Measurements from ENCODE around the gene CADPS. TPM values are rescaled to one million over a fixed set of nuclear protein-coding genes. Genes with fewer than 3 reads are reported as not detected.

Gene CADPS
- total RNA-seq, 5 donors from 2014 or later (not counting 1 experiment from before 2014, with no cell fraction given) = 0.49 TPM; not detected in 4

GRCh38 chr3:62525281-62525680, 349.9 kb downstream of the CADPS start:
- Histone ChIP-seq H3K4me3 (ENCODE audit: control insufficient read depth in 1 of 2, extremely low read depth in 1 of 2, low read length in 1 of 2) (no peak overlapping the region), H3K27me3 (replicated peaks in 1 of 2; ENCODE audit: control insufficient read depth in 2 of 2, extremely low read depth in 1 of 2, insufficient read depth in 2 of 2, low read length in 1 of 2) (no peaks in the 10 kb centered on the region), H3K36me3 (ENCODE audit: control insufficient read depth in 2 of 2, extremely low read depth in 1 of 2, insufficient read depth in 1 of 2, low read length in 1 of 2) (no peaks in the 10 kb centered on the region), H3K27ac (ENCODE audit: low read length) (no peak overlapping the region), H3K4me1 (ENCODE audit: control insufficient read depth in 1 of 2, extremely low read depth in 1 of 2, insufficient read depth in 2 of 2, low read length in 2 of 2) (no peaks in the 10 kb centered on the region), H3K9me3 (no peaks in the 10 kb centered on the region)
- Mint-ChIP-seq H3K27ac (no peak overlapping the region), H3K4me3 (no peak overlapping the region), H3K36me3 (no peaks in the 10 kb centered on the region), H3K27me3 (peaks cover 0 to 11% of the 10 kb centered on the region in 2 donors), H3K4me1 (no peaks in the 10 kb centered on the region), H3K9me3 (no peaks in the 10 kb centered on the region)
- WGBS (ENCODE audit: insufficient coverage) = no CpG with 5 or more reads among the region's 3 CpGs
- DNase-seq (no peak), ATAC-seq (replicated peaks in 1 of 4) (no peak)
- ChIA-PET POLR2A (no interaction called here), CTCF (no interaction called here)

- no peak overlapping the region for H3K27ac Mint-ChIP-seq
- peaks cover 0 to 11% of the 10 kb centered on the region in 2 donors for H3K27me3 Mint-ChIP-seq
- no peaks in the 10 kb centered on the region for H3K4me1 Mint-ChIP-seq
- Histone ChIP-seq H3K9me3 (no peaks in the 10 kb centered on the region), H3K4me1 (ENCODE audit: control insufficient read depth in 1 of 2, extremely low read depth in 1 of 2, insufficient read depth in 2 of 2, low read length in 2 of 2) (no peaks in the 10 kb centered on the region), H3K36me3 (ENCODE audit: control insufficient read depth in 2 of 2, extremely low read depth in 1 of 2, insufficient read depth in 1 of 2, low read length in 1 of 2) (no peaks in the 10 kb centered on the region), H3K27ac (ENCODE audit: low read length) (no peak overlapping the region), H3K27me3 (replicated peaks in 1 of 2; ENCODE audit: control insufficient read depth in 2 of 2, extremely low read depth in 1 of 2, insufficient read depth in 2 of 2, low read length in 1 of 2) (no peaks in the 10 kb centered on the region), H3K4me3 (ENCODE audit: control insufficient read depth in 1 of 2, extremely low read depth in 1 of 2, low read length in 1 of 2) (no peak overlapping the region)
- no peak for ATAC-seq (replicated peaks in 1 of 4)
- ChIA-PET CTCF (no interaction called here), POLR2A (no interaction called here)
- H3K4me3 Mint-ChIP-seq = no peak overlapping the region
- 83% methylated on average over 1 of the region's 4 CpGs for WGBS (ENCODE audit: insufficient coverage)
- DNase-seq = no peak
- H3K9me3 Mint-ChIP-seq = no peaks in the 10 kb centered on the region
- H3K36me3 Mint-ChIP-seq = no peaks in the 10 kb centered on the region
Observed at GRCh38 chr3:62523672-62524071, 351.5 kb downstream of the CADPS start.

DNA sequence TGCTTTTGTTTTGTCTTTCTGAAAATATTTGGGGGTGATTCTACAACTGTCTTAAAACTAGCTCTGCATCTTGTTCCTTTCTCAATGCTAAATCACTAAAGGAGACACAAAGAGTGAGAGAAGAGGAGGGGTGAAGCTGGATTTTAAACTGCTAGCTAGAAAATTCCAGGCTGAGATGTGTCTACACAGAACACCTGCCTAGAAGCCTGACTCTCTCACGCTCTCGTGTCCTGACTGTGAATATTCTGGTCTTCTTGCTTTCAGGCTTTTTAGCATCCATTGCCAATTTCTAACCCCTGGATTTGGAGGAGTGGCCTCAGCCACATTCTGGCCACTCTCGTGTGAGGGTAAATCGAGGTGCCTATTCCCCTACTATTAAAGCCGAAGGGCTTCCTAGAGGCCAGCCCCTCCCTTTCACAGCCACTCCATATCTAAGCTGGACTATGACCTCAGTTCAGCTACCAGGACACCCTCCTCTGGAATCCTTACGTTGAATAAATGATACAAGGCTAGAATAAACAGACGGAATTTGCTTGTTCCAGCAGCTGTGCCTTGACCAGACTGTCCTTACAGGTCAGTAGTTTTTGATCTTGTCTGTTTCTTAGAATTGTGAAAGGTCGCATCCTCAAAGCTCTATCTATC, 353.6 kb downstream of the CADPS start:
- no peaks in the 10 kb centered on the region for H3K4me1 Mint-ChIP-seq
- ChIA-PET POLR2A (no interaction called here), CTCF (no interaction called here)
- ATAC-seq (replicated peaks in 1 of 4) (no peak), DNase-seq (no peak)
- H3K36me3 Mint-ChIP-seq = no peaks in the 10 kb centered on the region
- H3K36me3 ChIP-seq (ENCODE audit: control insufficient read depth in 2 of 2, extremely low read depth in 1 of 2, insufficient read depth in 1 of 2, low read length in 1 of 2) = no peaks in the 10 kb centered on the region
- H3K27ac Mint-ChIP-seq = no peak overlapping the region
- no peaks in the 10 kb centered on the region for H3K9me3 Mint-ChIP-seq
- H3K4me1 ChIP-seq (ENCODE audit: control insufficient read depth in 1 of 2, extremely low read depth in 1 of 2, insufficient read depth in 2 of 2, low read length in 2 of 2) = no peaks in the 10 kb centered on the region
- H3K9me3 ChIP-seq = no peaks in the 10 kb centered on the region
- H3K27me3 Mint-ChIP-seq = peaks cover 0 to 15% of the 10 kb centered on the region in 2 donors
- no peaks in the 10 kb centered on the region for H3K27me3 ChIP-seq (replicated peaks in 1 of 2; ENCODE audit: control insufficient read depth in 2 of 2, extremely low read depth in 1 of 2, insufficient read depth in 2 of 2, low read length in 1 of 2)
- H3K27ac ChIP-seq (ENCODE audit: low read length) = no peak overlapping the region
- H3K4me3 Mint-ChIP-seq = no peak overlapping the region
- no peak overlapping the region for H3K4me3 ChIP-seq (ENCODE audit: control insufficient read depth in 1 of 2, extremely low read depth in 1 of 2, low read length in 1 of 2)
- WGBS (ENCODE audit: insufficient coverage) = 87% methylated on average over 6 of the region's 8 CpGs

GRCh38 chr3:62503516-62503915, 371.7 kb downstream of the CADPS start:
- H3K4me3 Mint-ChIP-seq = no peak overlapping the region
- DNase-seq (no peak), ATAC-seq (replicated peaks in 1 of 4) (no peak)
- WGBS (ENCODE audit: insufficient coverage) = 50% methylated on average over 1 of the region's 2 CpGs
- no peaks in the 10 kb centered on the region for H3K4me1 ChIP-seq (ENCODE audit: control insufficient read depth in 1 of 2, extremely low read depth in 1 of 2, insufficient read depth in 2 of 2, low read length in 2 of 2)
- CTCF ChIA-PET = interaction anchor here in 1 of 2 donors (0.6 kb wide), 1 partner anchor 193 kb away, joined by 3 read pairs; no protein-coding TSS in a partner anchor
- no peak overlapping the region for H3K27ac ChIP-seq (ENCODE audit: low read length)
- no peak overlapping the region for H3K4me3 ChIP-seq (ENCODE audit: control insufficient read depth in 1 of 2, extremely low read depth in 1 of 2, low read length in 1 of 2)
- no peak overlapping the region for H3K27ac Mint-ChIP-seq
- POLR2A ChIA-PET = no interaction called here
- H3K9me3 ChIP-seq = no peaks in the 10 kb centered on the region
- H3K9me3 Mint-ChIP-seq = no peaks in the 10 kb centered on the region
- no peaks in the 10 kb centered on the region for H3K27me3 ChIP-seq (replicated peaks in 1 of 2; ENCODE audit: control insufficient read depth in 2 of 2, extremely low read depth in 1 of 2, insufficient read depth in 2 of 2, low read length in 1 of 2)
- no peaks in the 10 kb centered on the region for H3K36me3 ChIP-seq (ENCODE audit: control insufficient read depth in 2 of 2, extremely low read depth in 1 of 2, insufficient read depth in 1 of 2, low read length in 1 of 2)
- H3K27me3 Mint-ChIP-seq = peaks cover 0 to 9% of the 10 kb centered on the region in 2 donors
- H3K36me3 Mint-ChIP-seq = no peaks in the 10 kb centered on the region
- H3K4me1 Mint-ChIP-seq = no peaks in the 10 kb centered on the region

GRCh38 chr3:62502315-62503300, 372.6 kb downstream of the CADPS start:
- Histone ChIP-seq H3K4me3 (ENCODE audit: control insufficient read depth in 1 of 2, extremely low read depth in 1 of 2, low read length in 1 of 2) (no peak overlapping the region), H3K36me3 (ENCODE audit: control insufficient read depth in 2 of 2, extremely low read depth in 1 of 2, insufficient read depth in 1 of 2, low read length in 1 of 2) (no peaks in the 10 kb centered on the region), H3K9me3 (no peaks in the 10 kb centered on the region), H3K4me1 (ENCODE audit: control insufficient read depth in 1 of 2, extremely low read depth in 1 of 2, insufficient read depth in 2 of 2, low read length in 2 of 2) (no peaks in the 10 kb centered on the region), H3K27me3 (replicated peaks in 1 of 2; ENCODE audit: control insufficient read depth in 2 of 2, extremely low read depth in 1 of 2, insufficient read depth in 2 of 2, low read length in 1 of 2) (no peaks in the 10 kb centered on the region), H3K27ac (ENCODE audit: low read length) (no peak overlapping the region)
- no peaks in the 10 kb centered on the region for H3K4me1 Mint-ChIP-seq
- DNase-seq (no peak), ATAC-seq (replicated peaks in 1 of 4) (no peak)
- no peaks in the 10 kb centered on the region for H3K9me3 Mint-ChIP-seq
- no peaks in the 10 kb centered on the region for H3K36me3 Mint-ChIP-seq
- no peak overlapping the region for H3K4me3 Mint-ChIP-seq
- peaks cover 0 to 9% of the 10 kb centered on the region in 2 donors for H3K27me3 Mint-ChIP-seq
- 73% methylated on average over 3 of the region's 8 CpGs for WGBS (ENCODE audit: insufficient coverage)
- ChIA-PET CTCF (interaction anchor here in 1 of 2 donors (0.6 to 0.7 kb wide), 3 partner anchors 13 to 1273 kb away, joined by 3 to 4 read pairs (median 3); no protein-coding TSS in a partner anchor), POLR2A (no interaction called here)
- H3K27ac Mint-ChIP-seq = no peak overlapping the region

DNA sequence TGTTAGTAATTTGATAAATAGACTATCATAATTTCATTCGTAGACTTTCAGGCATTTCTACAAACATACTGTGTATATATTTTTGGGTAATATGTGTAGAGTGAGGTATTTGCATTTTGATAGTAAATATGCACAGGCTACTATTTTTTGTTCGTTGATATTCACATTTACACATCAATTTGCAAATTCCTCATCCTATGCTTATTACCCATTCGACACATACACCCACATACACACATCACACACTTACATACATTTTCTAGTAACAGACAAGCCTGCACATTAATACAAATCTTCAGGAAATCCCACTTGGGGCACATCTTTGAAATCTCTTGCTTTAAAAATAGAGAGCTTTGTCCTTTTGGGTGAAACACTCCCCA, 373.9 kb downstream of the CADPS start:
- Histone ChIP-seq H3K4me3 (ENCODE audit: control insufficient read depth in 1 of 2, extremely low read depth in 1 of 2, low read length in 1 of 2) (no peak overlapping the region), H3K9me3 (no peaks in the 10 kb centered on the region), H3K36me3 (ENCODE audit: control insufficient read depth in 2 of 2, extremely low read depth in 1 of 2, insufficient read depth in 1 of 2, low read length in 1 of 2) (no peaks in the 10 kb centered on the region), H3K27me3 (replicated peaks in 1 of 2; ENCODE audit: control insufficient read depth in 2 of 2, extremely low read depth in 1 of 2, insufficient read depth in 2 of 2, low read length in 1 of 2) (no peaks in the 10 kb centered on the region), H3K27ac (ENCODE audit: low read length) (no peak overlapping the region), H3K4me1 (ENCODE audit: control insufficient read depth in 1 of 2, extremely low read depth in 1 of 2, insufficient read depth in 2 of 2, low read length in 2 of 2) (no peaks in the 10 kb centered on the region)
- DNase-seq = no peak
- ATAC-seq (replicated peaks in 1 of 4) = no peak
- Mint-ChIP-seq H3K36me3 (no peaks in the 10 kb centered on the region), H3K27me3 (peaks cover 0 to 9% of the 10 kb centered on the region in 2 donors), H3K4me3 (no peak overlapping the region), H3K27ac (no peak overlapping the region), H3K9me3 (no peaks in the 10 kb centered on the region), H3K4me1 (no peaks in the 10 kb centered on the region)
- no CpG with 5 or more reads among the region's 3 CpGs for WGBS (ENCODE audit: insufficient coverage)
- ChIA-PET POLR2A (no interaction called here), CTCF (no interaction called here)

Measured in T-cell (primary cell).